ENCODE data around the gene SENP7. TPM values are rescaled to one million over a fixed set of nuclear protein-coding genes. Genes with fewer than 3 reads are reported as not detected.
"Not testable (repeated sequence)": the region's sequence is repeated elsewhere in the genome, so short reads cannot be mapped to it uniquely, and the experiment has no call there.

The SENP7 gene
- total RNA-seq, 4 donors from 2014 or later = 13.5 to 44.6 (median 20.2) TPM

GRCh38 chr3:101500208-101500607, 12.8 kb downstream of the SENP7 start:
- H3K9me3 ChIP-seq = no peaks in the 10 kb centered on the region
- TF ChIP-seq CTCF (IDR thresholded peaks at IDR 0.05) (no peak), POLR2A (IDR thresholded peaks at IDR 0.05) (no peak)
- H3K4me3 ChIP-seq = no peak overlapping the region
- H3K27me3 ChIP-seq = no peaks in the 10 kb centered on the region
- no peaks in the 10 kb centered on the region for H3K36me3 ChIP-seq
- DNase-seq = no peak
- no peaks in the 10 kb centered on the region for H3K4me1 ChIP-seq
- H3K27ac ChIP-seq = no peak overlapping the region

- H3K27me3 ChIP-seq = no peaks in the 10 kb centered on the region
- no peak overlapping the region for H3K4me3 ChIP-seq
- no peaks in the 10 kb centered on the region for H3K9me3 ChIP-seq
- TF ChIP-seq CTCF (IDR thresholded peaks at IDR 0.05) (no peak), POLR2A (IDR thresholded peaks at IDR 0.05) (no peak)
- no peak for DNase-seq
- peaks cover 0 to under 1% (median 0%) of the 10 kb centered on the region in 3 donors for H3K36me3 ChIP-seq
- H3K27ac ChIP-seq = no peak overlapping the region
- no peaks in the 10 kb centered on the region for H3K4me1 ChIP-seq
These were observed 15.2 kb downstream of the SENP7 start for GRCh38 chr3:101497803-101498202.

- peaks cover 0 to 12% (median 0%) of the 10 kb centered on the region in 3 donors for H3K36me3 ChIP-seq
- no peaks in the 10 kb centered on the region for H3K9me3 ChIP-seq
- H3K4me3 ChIP-seq = no peak overlapping the region
- no peaks in the 10 kb centered on the region for H3K27me3 ChIP-seq
- no peaks in the 10 kb centered on the region for H3K4me1 ChIP-seq
- no peak for DNase-seq
- H3K27ac ChIP-seq = no peak overlapping the region
- TF ChIP-seq CTCF (IDR thresholded peaks at IDR 0.05) (no peak), POLR2A (IDR thresholded peaks at IDR 0.05) (no peak)
These were observed 17.5 kb downstream of the SENP7 start for GRCh38 chr3:101495552-101495951.

- no peak for DNase-seq
- peaks cover 0 to 13% (median 0%) of the 10 kb centered on the region in 3 donors for H3K36me3 ChIP-seq
- H3K4me1 ChIP-seq = no peaks in the 10 kb centered on the region
- no peak overlapping the region for H3K27ac ChIP-seq
- TF ChIP-seq CTCF (IDR thresholded peaks at IDR 0.05) = no peak
- H3K4me3 ChIP-seq = no peak overlapping the region
- no peaks in the 10 kb centered on the region for H3K9me3 ChIP-seq
- no peaks in the 10 kb centered on the region for H3K27me3 ChIP-seq
These were observed 28.0 kb downstream of the SENP7 start for GRCh38 chr3:101484805-101485620.

GRCh38 chr3:101478980-101479379, 34.0 kb downstream of the SENP7 start:
- TF ChIP-seq CTCF (IDR thresholded peaks at IDR 0.05) (no peak), POLR2A (IDR thresholded peaks at IDR 0.05) (no peak)
- no peaks in the 10 kb centered on the region for H3K27me3 ChIP-seq
- no peak overlapping the region for H3K4me3 ChIP-seq
- no peaks in the 10 kb centered on the region for H3K36me3 ChIP-seq
- H3K4me1 ChIP-seq = no peaks in the 10 kb centered on the region
- no peak overlapping the region for H3K27ac ChIP-seq
- DNase-seq = no peak
- no peaks in the 10 kb centered on the region for H3K9me3 ChIP-seq

GRCh38 chr3:101474841-101475552, 38.0 kb downstream of the SENP7 start:
- not testable (repeated sequence) for H3K27me3 ChIP-seq, H3K4me1 ChIP-seq, H3K36me3 ChIP-seq, H3K4me3 ChIP-seq, DNase-seq, H3K27ac ChIP-seq, H3K9me3 ChIP-seq

GRCh38 chr3:101468676-101469075, 44.3 kb downstream of the SENP7 start:
- H3K27ac ChIP-seq, H3K36me3 ChIP-seq, H3K4me3 ChIP-seq, H3K9me3 ChIP-seq, H3K4me1 ChIP-seq, DNase-seq, H3K27me3 ChIP-seq: not testable (repeated sequence)

GRCh38 chr3:101467310-101467663, 45.7 kb downstream of the SENP7 start:
- peak overlapping the region in 2 of 4 donors; percentile 43 to 52 for H3K27ac ChIP-seq
- not testable (repeated sequence) for H3K4me1 ChIP-seq, H3K36me3 ChIP-seq, DNase-seq, H3K9me3 ChIP-seq, H3K4me3 ChIP-seq, H3K27me3 ChIP-seq

Measured in Peyer's patch (tissue), 4 donors.